Left colon (tissue), 2 donors: ENCODE results near the gene ZDHHC11. TPM values are rescaled to one million over a fixed set of nuclear protein-coding genes. Genes with fewer than 3 reads are reported as not detected.
"Not testable (repeated sequence)": the region's sequence is repeated elsewhere in the genome, so short reads cannot be mapped to it uniquely, and the experiment has no call there.

ENCODE experiments used
- ATAC-seq: fragments of 200-7000 bp; cut with Tn5 transposase; one replicate; pipeline ENCODE4 v1.9.1; 2020; ENCODE audit warnings: mild to moderate bottlenecking, moderate library complexity
- DNase-seq, 2 donors: peaks; one replicate each; pipeline ENCODE4 v3.0.0-alpha.2; 2020
- intact Hi-C, 2 donors: fragments of 100-400 bp; cut with DNase I in 1 of 2; cut with micrococcal nuclease in 1 of 2; formaldehyde crosslinking; loops; one replicate each; pipeline versions ENCODE4 v1.11.2 to v1.14.0; 2022; cut with DNase I, micrococcal nuclease
- total RNA-seq, 2 donors: library from RNA; stranded (reverse); fragmentation: NEBNext Ultra II Directional; extraction: Animal tissue kit (Norgen Biotek cat#: 25700); gene quantifications; one replicate each; pipeline ENCODE4 v1.2.1, GENCODE V29; 2021
- donor health status: DM: no; HTN: no; CAD: no.
- donor health status: DM: yes; HTN: yes; CAD: no.

The ZDHHC11 gene
- total RNA-seq, 2 donors from 2014 or later, result 2.7 to 27.8 TPM

GRCh38 chr5:848671-849111 is 2.1 kb downstream of the ZDHHC11 start:
- intact Hi-C loops, result no loop called here
- DNase-seq (no peak), ATAC-seq (no peak)

GRCh38 chr5:847736-848135 is 3.0 kb downstream of the ZDHHC11 start:
- peak in 1 of 2 donors; percentile 19 for DNase-seq
- ATAC-seq, intact Hi-C loops: not testable (repeated sequence)

- ATAC-seq, intact Hi-C loops: not testable (repeated sequence)
- DNase-seq, result peak; percentile 2 to 23
Measured at GRCh38 chr5:847212-847611, 3.6 kb downstream of the ZDHHC11 start.

GRCh38 chr5:846602-847091 is 4.1 kb downstream of the ZDHHC11 start:
- ATAC-seq, intact Hi-C loops: not testable (repeated sequence)

GRCh38 chr5:845676-846601 is 4.8 kb downstream of the ZDHHC11 start:
- DNase-seq, intact Hi-C loops, ATAC-seq: not testable (repeated sequence)

More at GRCh38 chr5:846602-847091, 4.1 kb downstream of the ZDHHC11 start:
- DNase-seq, result peak; percentile 2 to 29

GRCh38 chr5:845031-845675 is 5.6 kb downstream of the ZDHHC11 start:
- peak; percentile 1 to 18 for DNase-seq
- ATAC-seq, intact Hi-C loops: not testable (repeated sequence)

GRCh38 chr5:844426-844825 is 6.4 kb downstream of the ZDHHC11 start:
- intact Hi-C loops, result loop anchor here in 1 of 2 donors (5.0 kb wide), 1 partner anchor 97 kb away; no protein-coding TSS in a partner anchor
- DNase-seq, result peak in 1 of 2 donors; percentile 24
- not testable (repeated sequence) for ATAC-seq

GRCh38 chr5:843926-844325 is 6.9 kb downstream of the ZDHHC11 start:
- peak; percentile 2 to 23 for DNase-seq
- intact Hi-C loops, result loop anchor here in 1 of 2 donors (5.0 kb wide), 1 partner anchor 97 kb away; no protein-coding TSS in a partner anchor
- not testable (repeated sequence) for ATAC-seq

- intact Hi-C loops, result loop anchor here in 1 of 2 donors (5.0 kb wide), 1 partner anchor 96 kb away; no protein-coding TSS in a partner anchor
- not testable (repeated sequence) for ATAC-seq
- DNase-seq, result peak in 1 of 2 donors; percentile 24
Measured at GRCh38 chr5:843371-843770, 7.4 kb downstream of the ZDHHC11 start.

- intact Hi-C loops, result loop anchor here in 1 of 2 donors (5.0 kb wide), 1 partner anchor 95 kb away; no protein-coding TSS in a partner anchor
- not testable (repeated sequence) for ATAC-seq
- DNase-seq, result peak in 1 of 2 donors; percentile 26
Measured at GRCh38 chr5:842402-843221, 8.2 kb downstream of the ZDHHC11 start.

- intact Hi-C loops, result loop anchor here in 1 of 2 donors (5.0 kb wide), 1 partner anchor 94 kb away; no protein-coding TSS in a partner anchor
- DNase-seq, result peak in 1 of 2 donors; percentile 19
- ATAC-seq, result not testable (repeated sequence)
Measured at GRCh38 chr5:841531-842401, 9.0 kb downstream of the ZDHHC11 start.

GRCh38 chr5:840974-841435 is 9.8 kb downstream of the ZDHHC11 start:
- not testable (repeated sequence) for DNase-seq, ATAC-seq
- intact Hi-C loops, result loop anchor here in 1 of 2 donors (5.0 kb wide), 1 partner anchor 94 kb away; no protein-coding TSS in a partner anchor

GRCh38 chr5:840118-840973 is 10.4 kb downstream of the ZDHHC11 start:
- not testable (repeated sequence) for DNase-seq, ATAC-seq
- intact Hi-C loops, result loop anchor here in 1 of 2 donors (5.0 kb wide), 1 partner anchor 93 kb away; no protein-coding TSS in a partner anchor

- DNase-seq, intact Hi-C loops, ATAC-seq: not testable (repeated sequence)
Measured at GRCh38 chr5:838431-838851, 12.3 kb downstream of the ZDHHC11 start.

- intact Hi-C loops, ATAC-seq, DNase-seq: not testable (repeated sequence)
Measured at GRCh38 chr5:837621-838121, 13.1 kb downstream of the ZDHHC11 start.
